Breast epithelium (tissue), 4 donors: ENCODE data around the gene IGSF3. TPM values are rescaled to one million over a fixed set of nuclear protein-coding genes. Genes with fewer than 3 reads are reported as not detected.
"Not testable (repeated sequence)": the region's sequence is repeated elsewhere in the genome, so short reads cannot be mapped to it uniquely, and the experiment has no call there.

Experiments
- DNase-seq, 2 donors: peaks; one replicate each; pipeline ENCODE4 v3.0.0-alpha.2; 2019; ENCODE audit warnings: low spot score in 2 of 2
- H3K27ac ChIP-seq, 2 donors: fragments of 200-600 bp; sonication (generic) in 1 of 2; one replicate each; pipeline ENCODE4 v1.5.1; 2016 to 2019; ENCODE audit warnings: mild to moderate bottlenecking in 1 of 2
- H3K27me3 ChIP-seq, 2 donors: fragments of 200-600 bp; sonication (generic) in 1 of 2; one replicate each; pipeline versions ENCODE4 v1.5.1 to v1.6.0; 2017 to 2019; ENCODE audit warnings: control low read depth in 1 of 2, mild to moderate bottlenecking in 1 of 2
- H3K36me3 ChIP-seq: fragments of 200-600 bp; one replicate; pipeline ENCODE4 v1.5.1; 2019
- H3K4me1 ChIP-seq, 2 donors: fragments of 200-600 bp; sonication (generic); one replicate each; pipeline ENCODE4 v1.5.1; 2016 to 2019; ENCODE audit warnings: control low read depth in 1 of 2
- H3K4me3 ChIP-seq, 3 donors: fragments of 200-600 bp; sonication (generic); 1 replicate in 2 of 3; 2 replicates in 1 of 3; pipeline ENCODE4 v1.5.1; 2016 to 2019; ENCODE audit warnings: mild to moderate bottlenecking in 3 of 3, moderate library complexity in 2 of 3
- H3K9me3 ChIP-seq, 2 donors: fragments of 200-600 bp; sonication (generic) in 1 of 2; one replicate each; pipeline ENCODE4 v1.5.1; 2016 to 2019; ENCODE audit warnings: control low read depth in 1 of 2
- CTCF ChIP-seq, 3 donors: fragments of 450-650 bp; IDR thresholded peaks; one replicate each; pipeline ENCODE4 v1.5.1; 2016 to 2017; ENCODE audit warnings: antibody characterized with exemption in 3 of 3, mild to moderate bottlenecking in 3 of 3, moderate library complexity in 3 of 3
- intact Hi-C: fragments of 100-400 bp; cut with DNase I; formaldehyde crosslinking; loops from one replicate; pipeline ENCODE4 v1.15.1; 2023; ENCODE audit warnings: low total_unique reads
- total RNA-seq, 3 donors: library from RNA; depleted of rRNA; stranded (reverse); fragments of >200 nt; gene quantifications; one replicate each; pipeline ENCODE4 v1.1.0, GENCODE V29; 2016

Gene IGSF3
- total RNA-seq, 3 donors from 2014 or later, result 1.1 to 21.6 (median 19.6) TPM

GRCh38 chr1:116598420-116599036 is 69.0 kb downstream of the IGSF3 start:
- H3K27ac ChIP-seq, intact Hi-C loops, H3K4me1 ChIP-seq, H3K9me3 ChIP-seq, H3K27me3 ChIP-seq, H3K4me3 ChIP-seq, H3K36me3 ChIP-seq, DNase-seq: not testable (repeated sequence)

- H3K4me1 ChIP-seq, H3K36me3 ChIP-seq, H3K27me3 ChIP-seq, intact Hi-C loops, DNase-seq, H3K9me3 ChIP-seq, H3K27ac ChIP-seq, H3K4me3 ChIP-seq: not testable (repeated sequence)
These were observed 70.1 kb downstream of the IGSF3 start for GRCh38 chr1:116597388-116597787.

GRCh38 chr1:116596742-116597307 is 70.7 kb downstream of the IGSF3 start:
- intact Hi-C loops, H3K36me3 ChIP-seq, H3K4me1 ChIP-seq, H3K27me3 ChIP-seq, H3K4me3 ChIP-seq, H3K9me3 ChIP-seq, H3K27ac ChIP-seq, DNase-seq: not testable (repeated sequence)

GRCh38 chr1:116595946-116596741 is 71.4 kb downstream of the IGSF3 start:
- intact Hi-C loops, H3K27me3 ChIP-seq, DNase-seq, H3K36me3 ChIP-seq, H3K4me1 ChIP-seq, H3K9me3 ChIP-seq, H3K27ac ChIP-seq: not testable (repeated sequence)
- H3K4me3 ChIP-seq, result peak overlapping the region in 1 of 3 donors; percentile 31
- TF ChIP-seq CTCF (IDR thresholded peaks at IDR 0.05), result peak in 2 of 3 donors; percentile 24 to 30

- H3K9me3 ChIP-seq, DNase-seq, H3K4me1 ChIP-seq, H3K27ac ChIP-seq, H3K27me3 ChIP-seq, H3K4me3 ChIP-seq, H3K36me3 ChIP-seq, intact Hi-C loops: not testable (repeated sequence)
- TF ChIP-seq CTCF (IDR thresholded peaks at IDR 0.05), result peak in 1 of 3 donors; percentile 12
These were observed 72.3 kb downstream of the IGSF3 start for GRCh38 chr1:116595065-116595840.

- H3K4me1 ChIP-seq, H3K27ac ChIP-seq, H3K36me3 ChIP-seq, H3K4me3 ChIP-seq, DNase-seq, H3K9me3 ChIP-seq, intact Hi-C loops, H3K27me3 ChIP-seq: not testable (repeated sequence)
These were observed 73.6 kb downstream of the IGSF3 start for GRCh38 chr1:116593977-116594376.

GRCh38 chr1:116593401-116593800 is 74.1 kb downstream of the IGSF3 start:
- H3K27me3 ChIP-seq, intact Hi-C loops, H3K9me3 ChIP-seq, DNase-seq, H3K4me3 ChIP-seq, H3K36me3 ChIP-seq, H3K27ac ChIP-seq, H3K4me1 ChIP-seq: not testable (repeated sequence)

GRCh38 chr1:116591951-116592605 is 75.5 kb downstream of the IGSF3 start:
- DNase-seq, H3K4me3 ChIP-seq, H3K9me3 ChIP-seq, intact Hi-C loops, H3K27ac ChIP-seq, H3K4me1 ChIP-seq, H3K27me3 ChIP-seq, H3K36me3 ChIP-seq: not testable (repeated sequence)

- H3K9me3 ChIP-seq, H3K4me3 ChIP-seq, DNase-seq, H3K27me3 ChIP-seq, intact Hi-C loops, H3K36me3 ChIP-seq, H3K27ac ChIP-seq, H3K4me1 ChIP-seq: not testable (repeated sequence)
These were observed 76.3 kb downstream of the IGSF3 start for GRCh38 chr1:116591006-116591950.
